C4-2B (cell line): ENCODE results near the gene TIGD1.

ENCODE experiments used
- CTCF ChIP-seq: fragments of 450-650 bp; conservative IDR thresholded peaks from 2 replicates; pipeline ENCODE4 v1.5.1; 2017; ENCODE audit warnings: mild to moderate bottlenecking
- ZFX ChIP-seq: fragments of 450-650 bp; IDR thresholded peaks from 2 replicates; pipeline ENCODE4 v1.6.1; 2017

GRCh38 chr2:232511336-232511890, 38.9 kb downstream of the TIGD1 start:
- TF ChIP-seq CTCF = no peak
- no peak for TF ChIP-seq ZFX
